Measurements from ENCODE around the gene CACNA2D2.

- TF ChIP-seq REST (tag by site-specific recombination; IDR thresholded peaks at IDR 0.05) (no peak), ZNF423 (tag by site-specific recombination; IDR thresholded peaks at IDR 0.05) (no peak), CTCF (tag by site-specific recombination; IDR thresholded peaks at IDR 0.05) (no peak), ZBTB11 (tag by site-specific recombination; conservative IDR thresholded peaks at IDR 0.05; ENCODE audit: low read depth) (no peak), ZNF776 (tag by site-specific recombination; IDR thresholded peaks at IDR 0.05; ENCODE audit: borderline replicate concordance) (no peak), ZNF416 (tag by site-specific recombination; IDR thresholded peaks at IDR 0.05) (no peak), ELK4 (IDR thresholded peaks at IDR 0.05; ENCODE audit: borderline replicate concordance, low read depth, low read length) (no peak), BCL6B (tag by site-specific recombination; IDR thresholded peaks at IDR 0.05) (no peak), ZNF302 (tag by site-specific recombination; IDR thresholded peaks at IDR 0.05; ENCODE audit: low read depth) (no peak), EGR2 (tag by site-specific recombination; IDR thresholded peaks at IDR 0.05; ENCODE audit: low read depth) (no peak)
Measured at GRCh38 chr3:50549226-50549625, 45.8 kb upstream of the CACNA2D2 start.

Measured in HEK293 (cell line).